IPS-NIHi11 (cell line): Measurements from ENCODE around the gene SORT1.

Experiments used
- DNase-seq: peaks from one replicate; pipeline ENCODE4 v3.0.0; 2012; ENCODE audit warnings: mixed read lengths, low spot score

SORT1 gene

DNA sequence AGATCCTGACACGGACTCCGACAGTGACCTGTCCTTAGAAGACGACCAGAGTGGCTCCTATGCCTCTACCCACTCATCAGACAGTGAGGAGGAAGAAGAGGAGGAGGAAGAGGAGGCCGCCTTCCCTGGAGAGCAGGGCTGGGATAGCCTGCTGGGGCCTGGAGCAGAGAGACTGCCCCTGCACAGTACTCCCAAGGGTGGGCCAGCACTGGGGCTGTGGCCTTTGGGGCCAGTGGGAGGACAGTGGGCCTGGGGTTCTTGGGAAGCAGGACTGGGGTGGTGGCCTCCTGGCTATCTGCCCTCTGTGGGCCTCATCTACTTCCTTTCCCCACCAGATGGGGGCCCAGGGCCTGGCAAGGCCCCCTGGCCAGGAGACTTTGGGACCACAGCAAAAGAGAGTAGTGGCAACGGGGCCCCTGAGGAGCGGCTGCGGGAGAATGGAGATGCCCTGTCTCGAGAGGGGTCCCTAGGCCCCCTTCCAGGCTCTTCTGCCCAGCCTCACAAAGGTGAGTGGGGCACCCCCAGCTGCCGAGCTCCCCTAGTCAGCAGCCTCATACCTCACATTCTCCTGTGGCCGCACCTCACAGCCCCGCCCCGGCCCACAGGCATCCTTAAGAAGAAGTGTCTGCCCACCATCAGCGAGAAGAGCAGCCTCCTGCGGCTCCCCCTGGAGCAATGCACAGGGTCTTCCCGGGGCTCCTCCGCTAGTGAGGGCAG, 124.7 kb downstream of the SORT1 start:
- DNase-seq, result no peak

- DNase-seq, result no peak
These were observed 125.5 kb downstream of the SORT1 start for GRCh38 chr1:109272021-109272799.

- DNase-seq, result no peak
These were observed 126.3 kb downstream of the SORT1 start for GRCh38 chr1:109271458-109271857.

- no peak for DNase-seq
These were observed 126.9 kb downstream of the SORT1 start for GRCh38 chr1:109270623-109271317.

GRCh38 chr1:109269981-109270622, 127.6 kb downstream of the SORT1 start:
- no peak for DNase-seq

- no peak for DNase-seq
These were observed 128.3 kb downstream of the SORT1 start for GRCh38 chr1:109269212-109269980.

GRCh38 chr1:109268431-109269211, 129.1 kb downstream of the SORT1 start:
- no peak for DNase-seq

- no peak for DNase-seq
These were observed 129.9 kb downstream of the SORT1 start for GRCh38 chr1:109267743-109268300.

GRCh38 chr1:109266965-109267364, 130.8 kb downstream of the SORT1 start:
- no peak for DNase-seq

DNA sequence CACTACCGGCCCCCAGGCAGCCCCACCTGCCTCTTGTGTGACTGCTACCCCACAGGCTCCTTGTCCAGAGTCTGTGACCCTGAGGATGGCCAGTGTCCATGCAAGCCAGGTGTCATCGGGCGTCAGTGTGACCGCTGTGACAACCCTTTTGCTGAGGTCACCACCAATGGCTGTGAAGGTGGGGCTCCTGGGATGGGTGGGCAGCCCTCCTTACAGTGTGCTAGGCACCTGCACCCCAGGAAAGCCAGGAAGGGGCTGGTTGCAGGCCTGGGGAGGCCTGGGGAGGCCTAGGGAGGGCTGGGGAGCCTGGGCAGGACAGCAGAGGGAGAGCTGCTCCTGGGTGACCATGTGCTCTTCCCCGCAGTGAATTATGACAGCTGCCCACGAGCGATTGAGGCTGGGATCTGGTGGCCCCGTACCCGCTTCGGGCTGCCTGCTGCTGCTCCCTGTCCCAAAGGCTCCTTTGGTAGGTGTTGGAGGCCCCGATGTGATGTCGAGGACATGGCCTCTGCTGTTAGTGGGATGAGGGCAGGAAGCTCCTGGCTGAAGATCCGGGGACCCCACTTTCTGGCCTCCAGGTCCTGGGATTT, 131.9 kb downstream of the SORT1 start:
- DNase-seq, result no peak

- DNase-seq, result no peak
These were observed 132.7 kb downstream of the SORT1 start for GRCh38 chr1:109265016-109265415.

- no peak for DNase-seq
These were observed 133.4 kb downstream of the SORT1 start for GRCh38 chr1:109264379-109264755.

DNA sequence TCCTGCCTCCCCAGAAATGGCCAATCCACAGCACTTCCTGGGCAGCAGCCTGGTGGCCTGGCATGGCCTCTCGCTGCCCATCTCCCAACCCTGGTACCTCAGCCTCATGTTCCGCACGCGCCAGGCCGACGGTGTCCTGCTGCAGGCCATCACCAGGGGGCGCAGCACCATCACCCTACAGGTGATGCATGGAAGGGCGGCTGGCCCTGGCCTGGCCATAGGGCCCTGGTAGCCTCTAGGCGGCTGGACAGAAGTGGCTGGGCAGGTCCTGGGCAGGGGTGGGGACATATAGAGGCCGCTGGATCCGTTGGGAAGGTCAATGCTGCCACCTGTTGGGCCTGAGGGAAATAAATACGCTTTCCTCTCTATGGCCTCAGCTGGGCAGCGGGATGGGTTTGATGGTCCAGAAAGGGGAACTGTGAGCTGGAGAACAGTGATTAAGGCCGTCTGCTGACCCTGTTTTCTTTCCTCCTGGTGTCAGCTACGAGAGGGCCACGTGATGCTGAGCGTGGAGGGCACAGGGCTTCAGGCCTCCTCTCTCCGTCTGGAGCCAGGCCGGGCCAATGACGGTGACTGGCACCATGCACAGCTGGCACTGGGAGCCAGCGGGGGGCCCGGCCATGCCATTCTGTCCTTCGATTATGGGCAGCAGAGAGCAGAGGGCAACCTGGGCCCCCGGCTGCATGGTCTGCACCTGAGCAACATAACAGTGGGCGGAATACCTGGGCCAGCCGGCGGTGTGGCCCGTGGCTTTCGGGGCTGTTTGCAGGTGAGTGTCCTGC, 133.9 kb downstream of the SORT1 start:
- DNase-seq, result peak; percentile 98

- DNase-seq, result peak; percentile 45
These were observed 134.5 kb downstream of the SORT1 start for GRCh38 chr1:109263234-109263596.

- DNase-seq, result no peak
These were observed 135.3 kb downstream of the SORT1 start for GRCh38 chr1:109262231-109263055.

DNA sequence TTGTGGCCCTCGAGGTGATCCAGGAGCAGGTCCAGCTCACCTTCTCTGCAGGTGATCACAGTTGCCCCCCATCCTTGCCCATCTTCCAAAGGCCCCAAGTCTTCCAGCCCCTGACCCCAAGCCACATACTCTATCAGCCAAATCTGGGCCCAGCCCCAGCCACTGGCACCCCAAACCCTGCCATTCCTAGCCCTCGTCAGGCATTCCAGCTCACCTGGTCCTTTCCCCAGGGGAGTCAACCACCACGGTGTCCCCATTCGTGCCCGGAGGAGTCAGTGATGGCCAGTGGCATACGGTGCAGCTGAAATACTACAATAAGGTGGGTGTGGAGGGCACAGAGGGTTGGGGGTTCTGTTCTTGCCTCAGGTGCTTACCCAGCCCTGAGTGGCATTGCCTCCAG, 136.1 kb downstream of the SORT1 start:
- DNase-seq, result no peak

DNA sequence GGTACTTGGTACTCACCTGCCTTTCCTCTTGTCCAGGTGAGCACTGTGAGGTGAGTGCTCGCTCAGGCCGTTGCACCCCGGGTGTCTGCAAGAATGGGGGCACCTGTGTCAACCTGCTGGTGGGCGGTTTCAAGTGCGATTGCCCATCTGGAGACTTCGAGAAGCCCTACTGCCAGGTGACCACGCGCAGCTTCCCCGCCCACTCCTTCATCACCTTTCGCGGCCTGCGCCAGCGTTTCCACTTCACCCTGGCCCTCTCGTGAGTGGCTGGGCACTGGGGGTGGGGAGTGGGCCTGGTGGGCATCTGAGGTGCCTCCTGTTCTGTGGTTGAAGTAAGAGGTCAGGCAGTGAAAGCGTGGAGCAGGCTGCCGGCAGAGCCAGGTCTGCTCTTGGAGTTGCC, 136.7 kb downstream of the SORT1 start:
- DNase-seq, result no peak
